Neuronal stem cell (in vitro differentiated cells): Measurements from ENCODE around the gene THSD7A.

Source experiments
- DNase-seq: peaks from one replicate; pipeline ENCODE4 v3.0.0-alpha.2; 2013; ENCODE audit warnings: low spot score
- H2AFZ ChIP-seq: one replicate; pipeline ENCODE4 v1.6.1; 2013; ENCODE audit warnings: mild to moderate bottlenecking, low read length, inconsistent platforms
- H2AK5ac ChIP-seq: 2 replicates; pipeline ENCODE4 v1.6.1; 2013; ENCODE audit warnings: low read depth, mild to moderate bottlenecking, inconsistent platforms, low read length, moderate library complexity, mixed read lengths
- H2BK120ac ChIP-seq: 2 replicates; pipeline ENCODE4 v1.6.1; 2013; ENCODE audit warnings: low read depth, mild to moderate bottlenecking, inconsistent platforms, low read length, moderate library complexity, mixed read lengths
- H2BK12ac ChIP-seq: one replicate; pipeline ENCODE4 v1.6.1; 2013; ENCODE audit warnings: low read length, inconsistent platforms
- H2BK15ac ChIP-seq: 2 replicates; pipeline ENCODE4 v1.6.1; 2013; ENCODE audit warnings: mild to moderate bottlenecking, low read length, inconsistent platforms, mixed read lengths
- H2BK5ac ChIP-seq: one replicate; pipeline ENCODE4 v1.6.1; 2013; ENCODE audit warnings: inconsistent platforms, mild to moderate bottlenecking, low read length, moderate library complexity
- H3K14ac ChIP-seq: one replicate; pipeline ENCODE4 v1.6.1; 2013; ENCODE audit warnings: low read length, inconsistent platforms
- H3K18ac ChIP-seq: 2 replicates; pipeline ENCODE4 v1.6.1; 2013; ENCODE audit warnings: low read length, inconsistent platforms
- H3K23ac ChIP-seq: 2 replicates; pipeline ENCODE4 v1.6.1; 2013; ENCODE audit warnings: low read depth, mild to moderate bottlenecking, mixed read lengths, low read length, inconsistent platforms; ENCODE audit not compliant: poor library complexity
- H3K27ac ChIP-seq: replicated peaks from 3 replicates; pipeline ENCODE4 v1.5.1; 2013; ENCODE audit warnings: low read length, inconsistent platforms
- H3K27me3 ChIP-seq, 3 experiments: 2 replicates each; pipeline ENCODE4 v1.6.1; 2013; ENCODE audit warnings: low read length in 3 of 3, mild to moderate bottlenecking in 2 of 3, inconsistent platforms in 1 of 3, low read depth in 1 of 3, mixed read lengths in 1 of 3, moderate library complexity in 1 of 3; ENCODE audit not compliant: control insufficient read depth in 3 of 3, insufficient read depth in 3 of 3
- H3K36me3 ChIP-seq, 2 donors: replicated peaks in 1 of 2; 2 replicates each; pipeline ENCODE4 v1.6.1; 2013; ENCODE audit warnings: low read length in 2 of 2; ENCODE audit not compliant: control insufficient read depth in 2 of 2, insufficient read depth in 2 of 2
- H3K4ac ChIP-seq: 2 replicates; pipeline ENCODE4 v1.6.1; 2013; ENCODE audit warnings: inconsistent platforms, mild to moderate bottlenecking, low read length, moderate library complexity
- H3K4me1 ChIP-seq, 2 donors: 1 replicate in 1 of 2; 2 replicates in 1 of 2; pipeline ENCODE4 v1.6.1; 2013; ENCODE audit warnings: low read length in 2 of 2, low read depth in 1 of 2; ENCODE audit not compliant: control insufficient read depth in 2 of 2, insufficient read depth in 1 of 2
- H3K4me2 ChIP-seq: one replicate; pipeline ENCODE4 v1.6.1; 2013; ENCODE audit warnings: mild to moderate bottlenecking, low read length, inconsistent platforms; ENCODE audit not compliant: insufficient read depth, poor library complexity, severe bottlenecking
- H3K4me3 ChIP-seq, 2 donors: 2 replicates each; pipeline ENCODE4 v1.5.1; 2013; ENCODE audit warnings: low read length in 2 of 2, mild to moderate bottlenecking in 2 of 2, inconsistent platforms in 1 of 2, moderate library complexity in 1 of 2
- H3K79me1 ChIP-seq: one replicate; pipeline ENCODE4 v1.6.1; 2013; ENCODE audit warnings: low read depth, mild to moderate bottlenecking, inconsistent platforms, low read length, moderate library complexity
- H3K9ac ChIP-seq: one replicate; pipeline ENCODE4 v1.6.1; 2013; ENCODE audit warnings: mild to moderate bottlenecking, low read depth, low read length, inconsistent platforms; ENCODE audit not compliant: poor library complexity
- H3K9me3 ChIP-seq, 2 donors: replicated peaks in 1 of 2; 2 replicates each; pipeline versions ENCODE3 to v1.6.1; 2013; ENCODE audit warnings: low read length in 2 of 2, mild to moderate bottlenecking in 2 of 2, inconsistent platforms in 1 of 2, low read depth in 1 of 2, mixed read lengths in 1 of 2, moderate library complexity in 1 of 2; ENCODE audit not compliant: control insufficient read depth in 2 of 2, insufficient read depth in 1 of 2
- H4K8ac ChIP-seq: one replicate; pipeline ENCODE4 v1.6.1; 2013; ENCODE audit warnings: low read depth, mild to moderate bottlenecking, inconsistent platforms, low read length, moderate library complexity
- H4K91ac ChIP-seq: one replicate; pipeline ENCODE4 v1.6.1; 2013; ENCODE audit warnings: low read length, low read depth, mild to moderate bottlenecking, inconsistent platforms; ENCODE audit not compliant: poor library complexity
- WGBS, 2 donors: extraction: QIAGEN DNeasy Blood & Tissue Kit; methylation state at CpG; one replicate each; pipeline ENCODE4 v1.1.7; 2013; ENCODE audit warnings: missing lambda C conversion rate in 2 of 2, mixed read lengths in 1 of 2; ENCODE audit not compliant: insufficient read length in 2 of 2, insufficient replicate concordance in 1 of 2; ENCODE audit errors: extremely low coverage in 2 of 2; 5-methylcytosine and 5-hydroxymethylcytosine counted together

The THSD7A gene

DNA sequence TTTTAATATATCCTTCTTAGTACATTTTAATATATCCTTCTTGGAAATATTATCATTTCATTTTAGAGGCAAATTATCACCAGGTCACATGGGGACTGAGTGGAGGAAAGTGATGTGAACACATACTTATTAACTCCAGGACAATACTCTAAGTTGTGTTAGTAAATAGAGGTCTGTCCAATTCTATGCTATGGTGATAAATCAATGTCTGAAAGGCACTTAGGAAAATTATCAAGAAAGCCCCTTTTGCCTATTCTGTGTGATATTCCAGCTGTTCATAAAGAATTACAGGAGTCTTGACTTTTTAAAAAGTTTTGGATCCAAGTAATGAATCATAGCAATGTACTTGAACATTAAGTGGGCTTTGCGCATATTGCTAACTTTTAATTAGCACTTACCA, 88.5 kb downstream of the THSD7A start:
- no peak for DNase-seq
- H3K9me3 ChIP-seq = no peaks in the 10 kb centered on the region
- H2BK5ac ChIP-seq = no peak overlapping the region
- H3K4me1 ChIP-seq = no peaks in the 10 kb centered on the region
- no peak overlapping the region for H3K4me2 ChIP-seq
- no peak overlapping the region for H3K4ac ChIP-seq
- no peak overlapping the region for H2AFZ ChIP-seq
- H3K27ac ChIP-seq = no peak overlapping the region
- no peak overlapping the region for H2BK12ac ChIP-seq
- H3K4me3 ChIP-seq = no peak overlapping the region
- no peak overlapping the region for H4K91ac ChIP-seq
- H3K14ac ChIP-seq = no peak overlapping the region
- no peak overlapping the region for H2BK15ac ChIP-seq
- no peak overlapping the region for H3K23ac ChIP-seq
- no peak overlapping the region for H2AK5ac ChIP-seq
- WGBS, 2 donors = no CpG with 5 or more reads among the region's 1 CpG
- no peaks in the 10 kb centered on the region for H3K27me3 ChIP-seq
- no peak overlapping the region for H3K9ac ChIP-seq
- no peaks in the 10 kb centered on the region for H3K79me1 ChIP-seq
- no peak overlapping the region for H4K8ac ChIP-seq
- no peak overlapping the region for H3K18ac ChIP-seq
- no peaks in the 10 kb centered on the region for H3K36me3 ChIP-seq
- H2BK120ac ChIP-seq = no peak overlapping the region

- H3K4ac ChIP-seq = no peak overlapping the region
- H3K9ac ChIP-seq = no peak overlapping the region
- no peak overlapping the region for H3K14ac ChIP-seq
- no peak overlapping the region for H2BK12ac ChIP-seq
- no CpG with 5 or more reads among the region's 3 CpGs for WGBS, 2 donors
- no peaks in the 10 kb centered on the region for H3K4me1 ChIP-seq
- no peaks in the 10 kb centered on the region for H3K36me3 ChIP-seq
- no peak overlapping the region for H3K18ac ChIP-seq
- no peak overlapping the region for H2BK5ac ChIP-seq
- no peaks in the 10 kb centered on the region for H3K79me1 ChIP-seq
- no peaks in the 10 kb centered on the region for H3K27me3 ChIP-seq
- H2AFZ ChIP-seq = no peak overlapping the region
- H3K9me3 ChIP-seq = no peaks in the 10 kb centered on the region
- H3K23ac ChIP-seq = no peak overlapping the region
- H3K4me3 ChIP-seq = no peak overlapping the region
- H3K27ac ChIP-seq = no peak overlapping the region
- H2BK120ac ChIP-seq = no peak overlapping the region
- H2AK5ac ChIP-seq = no peak overlapping the region
- H3K4me2 ChIP-seq = no peak overlapping the region
- H2BK15ac ChIP-seq = no peak overlapping the region
- H4K8ac ChIP-seq = no peak overlapping the region
- no peak for DNase-seq
- no peak overlapping the region for H4K91ac ChIP-seq
Measured at GRCh38 chr7:11743016-11743415, 89.0 kb downstream of the THSD7A start.

DNA sequence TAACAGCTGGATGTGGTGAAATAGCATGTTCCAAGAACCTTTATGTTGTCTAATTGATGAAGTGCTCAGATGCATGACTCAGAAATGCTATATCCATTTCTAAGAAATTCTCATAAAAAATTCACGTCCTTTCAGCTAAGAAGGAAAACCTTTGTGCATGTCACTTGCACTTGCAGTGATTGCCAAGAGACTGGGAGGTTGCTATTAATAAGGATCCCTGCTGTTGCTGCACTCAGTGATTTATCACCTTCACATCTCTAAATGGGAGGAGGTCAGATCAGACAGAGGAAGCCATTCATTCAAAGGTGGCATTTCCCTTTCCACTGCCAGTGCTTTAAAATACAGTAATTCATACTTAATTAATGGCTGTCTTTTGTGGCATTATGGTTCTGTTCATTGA, 89.5 kb downstream of the THSD7A start:
- no peak overlapping the region for H3K4me2 ChIP-seq
- no peak overlapping the region for H2AK5ac ChIP-seq
- no peaks in the 10 kb centered on the region for H3K9me3 ChIP-seq
- H3K14ac ChIP-seq = no peak overlapping the region
- no peak overlapping the region for H2BK15ac ChIP-seq
- no peak overlapping the region for H3K9ac ChIP-seq
- no peak overlapping the region for H4K8ac ChIP-seq
- no peak overlapping the region for H2AFZ ChIP-seq
- H4K91ac ChIP-seq = no peak overlapping the region
- no peaks in the 10 kb centered on the region for H3K27me3 ChIP-seq
- no peaks in the 10 kb centered on the region for H3K4me1 ChIP-seq
- H3K4me3 ChIP-seq = no peak overlapping the region
- no peaks in the 10 kb centered on the region for H3K79me1 ChIP-seq
- no peak overlapping the region for H3K27ac ChIP-seq
- H3K23ac ChIP-seq = no peak overlapping the region
- no peaks in the 10 kb centered on the region for H3K36me3 ChIP-seq
- no peak overlapping the region for H2BK12ac ChIP-seq
- DNase-seq = no peak
- no peak overlapping the region for H3K18ac ChIP-seq
- no peak overlapping the region for H2BK120ac ChIP-seq
- H3K4ac ChIP-seq = no peak overlapping the region
- WGBS, 2 donors = no CpG with 5 or more reads among the region's 1 CpG
- H2BK5ac ChIP-seq = no peak overlapping the region

GRCh38 chr7:11737723-11738122, 94.3 kb downstream of the THSD7A start:
- Histone ChIP-seq H3K36me3 (no peaks in the 10 kb centered on the region), H2AK5ac (no peak overlapping the region), H3K9ac (no peak overlapping the region), H3K23ac (no peak overlapping the region), H2BK15ac (no peak overlapping the region), H3K4ac (no peak overlapping the region), H4K8ac (no peak overlapping the region), H3K27me3 (no peaks in the 10 kb centered on the region), H3K27ac (no peak overlapping the region), H3K18ac (no peak overlapping the region), H3K4me2 (no peak overlapping the region), H3K9me3 (no peaks in the 10 kb centered on the region), H2BK5ac (no peak overlapping the region), H2BK12ac (no peak overlapping the region), H4K91ac (no peak overlapping the region), H3K79me1 (no peaks in the 10 kb centered on the region), H3K4me1 (no peaks in the 10 kb centered on the region), H2AFZ (no peak overlapping the region), H3K14ac (no peak overlapping the region), H2BK120ac (no peak overlapping the region), H3K4me3 (no peak overlapping the region)
- DNase-seq = no peak
